GM19035 (cell line): Measurements from ENCODE around the gene RCAN2.

Source experiments
- ATAC-seq: cut with Tn5 transposase; IDR thresholded peaks from one replicate; pipeline ENCODE4 v1.9.1; 2021; ENCODE audit not compliant: unreplicated experiment

RCAN2 gene

GRCh38 chr6:46175446-46175845, 315.8 kb downstream of the RCAN2 start:
- peak; percentile 74 for ATAC-seq

GRCh38 chr6:46174904-46175303, 316.3 kb downstream of the RCAN2 start:
- ATAC-seq, result no peak

GRCh38 chr6:46172176-46172575, 319.1 kb downstream of the RCAN2 start:
- no peak for ATAC-seq
